OCI-LY3 (cell line): ENCODE data around the gene KLHL10.

Experiments
- H2AFZ ChIP-seq: fragments of 200-600, 300-600 bp; shearing (Covaris generic); 2 replicates; pipeline ENCODE4 v1.6.0; 2014; ENCODE audit warnings: antibody characterized with exemption, low read depth, low read length
- H3K27ac ChIP-seq: fragments of 200-600, 300-600 bp; sonication (generic); 2 replicates; pipeline ENCODE4 v1.5.1; 2014; ENCODE audit warnings: mild to moderate bottlenecking, low read length, moderate library complexity, mixed read lengths
- H3K27me3 ChIP-seq: fragments of 200-600, 300-600 bp; sonication (generic); 2 replicates; pipeline ENCODE4 v1.6.1; 2014; ENCODE audit warnings: low read depth, low read length, mixed read lengths
- H3K36me3 ChIP-seq: fragments of 200-600, 300-600 bp; sonication (generic); replicated peaks from 2 replicates; pipeline ENCODE3; 2014; ENCODE audit warnings: low read depth, low read length, mixed read lengths
- H3K4me1 ChIP-seq: fragments of 300-600, 200-600 bp; sonication (generic); 2 replicates; pipeline ENCODE4 v1.6.1; 2014; ENCODE audit warnings: low read length, mixed read lengths
- H3K4me2 ChIP-seq: fragments of 200-600, 300-600 bp; sonication (generic); 2 replicates; pipeline ENCODE4 v1.6.1; 2014; ENCODE audit warnings: low read length, mixed read lengths
- H3K4me3 ChIP-seq: fragments of 300-600, 200-600 bp; sonication (generic); 2 replicates; pipeline ENCODE4 v1.5.1; 2014; ENCODE audit warnings: antibody characterized with exemption, mild to moderate bottlenecking, low read length, moderate library complexity
- H3K79me2 ChIP-seq: fragments of 300-600, 200-600 bp; shearing (Covaris generic); 2 replicates; pipeline ENCODE4 v1.6.1; 2014; ENCODE audit warnings: mild to moderate bottlenecking, low read length, mixed read lengths
- H3K9ac ChIP-seq: fragments of 300-600, 200-600 bp; shearing (Covaris generic); 2 replicates; pipeline ENCODE4 v1.6.0; 2014; ENCODE audit warnings: mild to moderate bottlenecking, low read length, moderate library complexity
- H3K9me3 ChIP-seq: fragments of 200-600, 300-600 bp; shearing (Covaris generic); 2 replicates; pipeline ENCODE4 v1.6.1; 2014; ENCODE audit warnings: low read length, mixed read lengths; ENCODE audit not compliant: insufficient read depth
- H4K20me1 ChIP-seq: fragments of 200-600, 300-600 bp; sonication (generic); 2 replicates; pipeline ENCODE4 v1.6.1; 2016; ENCODE audit warnings: low read length, mixed read lengths; ENCODE audit not compliant: insufficient read depth
- EZH2phosphoT487 ChIP-seq: fragments of 200-600 bp; shearing (Covaris generic); IDR thresholded peaks from 2 replicates; pipeline ENCODE4 v1.6.1; 2018; ENCODE audit warnings: antibody characterized with exemption, mixed run types, low read depth
- TF ChIP-seq, protein P1 (sequence below): fragments of 200-600, 300-600 bp; sonication (generic); IDR thresholded peaks from 2 replicates; pipeline ENCODE4 v1.5.1; 2014; ENCODE audit warnings: antibody characterized with exemption, low read length, low read depth

KLHL10 gene

DNA sequence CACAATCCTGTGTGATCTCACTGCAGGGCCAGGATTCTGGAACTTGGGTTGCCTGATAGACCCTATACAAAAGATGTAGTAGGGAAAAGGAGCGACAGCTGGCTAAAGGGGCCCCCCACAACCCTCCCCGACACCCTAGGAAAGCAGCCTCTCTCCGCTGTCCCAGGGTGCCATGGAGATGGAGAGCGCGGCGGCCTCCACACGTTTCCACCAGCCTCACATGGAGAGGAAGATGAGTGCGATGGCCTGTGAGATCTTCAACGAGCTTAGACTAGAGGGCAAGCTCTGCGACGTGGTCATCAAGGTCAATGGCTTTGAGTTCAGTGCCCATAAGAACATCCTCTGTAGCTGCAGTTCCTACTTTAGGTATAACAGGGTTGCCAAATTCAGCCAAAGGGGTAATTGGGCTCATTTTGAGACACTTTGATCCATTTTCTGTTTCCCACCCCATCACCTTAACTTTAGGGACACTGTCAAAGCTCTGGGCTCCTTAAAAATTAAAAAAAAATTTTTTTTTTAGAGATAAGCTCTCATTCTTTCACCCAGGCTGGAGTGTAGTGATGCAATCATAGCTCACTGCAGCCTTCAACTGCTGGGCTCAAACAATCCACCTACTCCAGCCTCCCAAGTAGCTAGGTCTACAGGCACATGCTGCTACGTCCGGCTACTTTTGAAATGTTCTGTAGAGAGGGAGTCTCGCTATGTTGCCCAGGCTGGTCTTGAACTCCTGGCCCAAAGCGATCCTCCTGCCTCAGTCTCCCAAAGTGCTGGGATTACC is at the start of gene KLHL10:
Gene KLHL10, plus strand, starts transcription at position 65 of the 778 bp plus-strand sequence. Its CDS starts 108 bp downstream, at position 173.
- H3K4me3 ChIP-seq, result peak within 1 kb of the TSS; percentile 84
- TF ChIP-seq, protein P1, sequence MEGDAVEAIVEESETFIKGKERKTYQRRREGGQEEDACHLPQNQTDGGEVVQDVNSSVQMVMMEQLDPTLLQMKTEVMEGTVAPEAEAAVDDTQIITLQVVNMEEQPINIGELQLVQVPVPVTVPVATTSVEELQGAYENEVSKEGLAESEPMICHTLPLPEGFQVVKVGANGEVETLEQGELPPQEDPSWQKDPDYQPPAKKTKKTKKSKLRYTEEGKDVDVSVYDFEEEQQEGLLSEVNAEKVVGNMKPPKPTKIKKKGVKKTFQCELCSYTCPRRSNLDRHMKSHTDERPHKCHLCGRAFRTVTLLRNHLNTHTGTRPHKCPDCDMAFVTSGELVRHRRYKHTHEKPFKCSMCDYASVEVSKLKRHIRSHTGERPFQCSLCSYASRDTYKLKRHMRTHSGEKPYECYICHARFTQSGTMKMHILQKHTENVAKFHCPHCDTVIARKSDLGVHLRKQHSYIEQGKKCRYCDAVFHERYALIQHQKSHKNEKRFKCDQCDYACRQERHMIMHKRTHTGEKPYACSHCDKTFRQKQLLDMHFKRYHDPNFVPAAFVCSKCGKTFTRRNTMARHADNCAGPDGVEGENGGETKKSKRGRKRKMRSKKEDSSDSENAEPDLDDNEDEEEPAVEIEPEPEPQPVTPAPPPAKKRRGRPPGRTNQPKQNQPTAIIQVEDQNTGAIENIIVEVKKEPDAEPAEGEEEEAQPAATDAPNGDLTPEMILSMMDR, result no peak
- TF ChIP-seq EZH2phosphoT487, result no peak
- H3K27ac ChIP-seq, result no peak within 1 kb of the TSS
- peaks cover 14% of the 10 kb centered on the region for H3K79me2 ChIP-seq
- peaks cover 5% of the 10 kb centered on the region; the same call in 1 of the 2 replicates for H3K27me3 ChIP-seq
- H3K9ac ChIP-seq, result peak within 1 kb of the TSS; percentile 45
- H3K9me3 ChIP-seq, result no peaks in the 10 kb centered on the region
- H3K4me1 ChIP-seq, result peaks cover 11% of the 10 kb centered on the region
- H4K20me1 ChIP-seq, result no peaks in the 10 kb centered on the region
- peaks cover 4% of the 10 kb centered on the region for H3K36me3 ChIP-seq
- peak within 1 kb of the TSS; percentile 70 for H2AFZ ChIP-seq
- H3K4me2 ChIP-seq, result peak within 1 kb of the TSS; percentile 87

DNA sequence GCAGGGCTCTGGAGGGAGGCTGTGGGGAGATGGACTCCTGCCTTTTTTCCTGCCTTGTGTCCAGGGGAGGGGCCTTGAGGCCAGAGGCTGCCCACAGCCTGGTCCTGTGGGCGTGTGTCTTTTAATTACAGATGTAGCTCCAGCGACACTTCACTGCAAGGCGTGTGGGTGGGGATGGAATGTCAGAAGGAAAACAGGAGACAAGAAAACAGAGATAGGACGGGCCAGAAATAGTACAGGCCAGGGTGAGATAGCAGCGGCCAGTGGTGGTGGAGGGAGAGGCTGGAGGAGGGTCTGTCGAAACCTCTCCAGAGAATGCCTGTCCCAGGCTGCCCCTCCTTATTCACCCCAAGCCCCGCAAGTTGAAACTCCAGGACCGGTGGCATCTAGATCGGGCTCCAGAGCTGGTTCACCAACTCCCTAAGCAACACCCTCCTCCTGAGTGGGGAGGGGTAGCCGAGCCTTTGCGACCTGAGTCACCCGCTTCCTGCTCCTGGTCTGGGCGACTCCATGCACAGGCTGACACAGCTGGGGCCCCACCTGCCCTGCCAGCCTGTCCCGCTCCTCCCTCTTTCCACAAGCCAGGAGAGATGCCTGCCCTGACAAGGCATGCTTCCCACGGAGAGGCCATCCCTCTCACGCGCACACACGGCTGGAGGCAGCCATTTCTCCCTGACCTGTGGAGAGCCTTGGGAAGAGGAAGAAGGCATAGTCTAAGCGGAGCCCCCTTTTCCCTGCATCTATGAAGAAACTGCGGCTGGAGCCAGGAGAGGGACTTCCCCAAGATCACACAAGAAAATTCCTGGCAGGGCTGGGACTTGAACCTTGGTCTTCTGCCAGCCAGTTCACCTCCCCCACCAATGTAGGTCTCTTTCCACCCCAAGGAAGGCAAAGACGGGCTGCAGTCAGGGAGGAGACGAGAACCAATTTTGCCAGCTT is 44.5 kb upstream of the KLHL10 start:
- no peak overlapping the region for H2AFZ ChIP-seq
- H3K36me3 ChIP-seq, result no peaks in the 10 kb centered on the region
- no peaks in the 10 kb centered on the region for H4K20me1 ChIP-seq
- H3K4me1 ChIP-seq, result no peaks in the 10 kb centered on the region
- no peaks in the 10 kb centered on the region for H3K79me2 ChIP-seq
- H3K27me3 ChIP-seq, result 0 out of 2 replicates have a peak, but pooled peaks cover 4% of the 10 kb centered on the region
- TF ChIP-seq EZH2phosphoT487, result no peak
- TF ChIP-seq, protein P1, result no peak
- no peak overlapping the region for H3K27ac ChIP-seq
- H3K4me2 ChIP-seq, result no peak overlapping the region
- no peak overlapping the region for H3K9ac ChIP-seq
- no peak overlapping the region for H3K4me3 ChIP-seq
- no peaks in the 10 kb centered on the region for H3K9me3 ChIP-seq

DNA sequence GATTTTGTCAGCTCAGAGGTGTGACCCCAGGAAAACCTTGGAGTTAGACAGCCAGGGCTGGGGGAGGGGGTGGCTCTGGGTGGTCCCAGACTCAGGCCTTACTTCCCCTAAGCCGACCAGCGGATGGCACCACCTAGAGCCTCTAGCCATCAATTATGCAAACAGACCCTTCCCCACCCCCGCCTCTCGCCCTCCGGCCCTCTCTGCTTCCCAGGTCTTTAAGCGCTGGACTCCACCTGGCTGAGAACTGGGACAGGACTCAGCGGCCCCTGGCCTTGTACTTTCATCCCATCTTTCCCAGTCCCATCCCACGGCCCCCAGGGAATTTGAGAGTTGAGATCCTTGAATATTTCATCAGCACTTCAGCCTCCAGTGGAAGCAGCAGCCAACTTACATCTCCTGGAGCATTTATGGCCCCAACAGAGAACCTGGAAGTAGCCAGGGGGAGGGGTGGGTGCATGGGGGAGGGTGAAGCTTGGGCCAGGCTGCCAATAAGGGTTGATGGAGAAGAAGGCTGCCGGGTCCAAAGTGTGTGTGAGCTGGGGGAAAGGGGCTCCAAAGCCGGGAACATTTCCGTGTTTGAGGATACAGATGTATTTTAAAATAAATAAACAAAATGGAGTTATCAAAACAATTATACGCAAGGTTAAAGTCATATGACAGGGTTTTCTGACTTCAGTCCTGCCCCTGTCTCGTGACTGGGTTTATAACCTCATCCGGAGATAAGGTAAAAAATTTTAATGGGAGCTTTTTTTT is 43.7 kb upstream of the KLHL10 start:
- Histone ChIP-seq H3K27me3 (0 out of 2 replicates have a peak, but pooled peaks cover 4% of the 10 kb centered on the region), H3K4me2 (no peak overlapping the region), H4K20me1 (no peaks in the 10 kb centered on the region), H3K36me3 (no peaks in the 10 kb centered on the region), H3K9ac (no peak overlapping the region), H3K79me2 (no peaks in the 10 kb centered on the region), H3K27ac (no peak overlapping the region), H3K4me1 (no peaks in the 10 kb centered on the region), H3K4me3 (no peak overlapping the region), H3K9me3 (no peaks in the 10 kb centered on the region), H2AFZ (no peak overlapping the region)
- TF ChIP-seq EZH2phosphoT487, result no peak

DNA sequence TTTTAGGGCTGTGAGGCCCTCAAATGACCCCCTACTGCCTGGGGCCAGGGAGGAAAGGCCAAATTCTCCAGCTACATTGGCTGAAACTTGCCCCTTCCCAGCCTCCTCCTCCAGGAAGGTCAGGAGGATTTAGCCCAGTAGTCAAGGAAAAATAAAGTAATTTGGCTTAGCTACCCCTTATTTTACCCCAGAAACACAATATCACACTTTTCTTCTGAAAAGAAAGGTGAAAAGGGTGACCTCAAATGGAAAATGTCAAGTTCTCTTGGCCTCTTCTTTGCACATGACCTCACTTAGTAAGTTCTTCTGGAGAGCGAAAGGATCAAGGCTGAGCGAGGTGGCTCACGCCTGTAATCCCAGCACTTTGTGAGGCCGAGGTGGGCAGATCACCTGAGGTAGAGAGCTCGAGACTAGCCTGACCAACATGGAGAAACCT is 43.1 kb upstream of the KLHL10 start:
- H3K4me3 ChIP-seq, result no peak overlapping the region
- no peak overlapping the region for H3K27ac ChIP-seq
- TF ChIP-seq, protein P1, result no peak
- no peak for TF ChIP-seq EZH2phosphoT487
- H3K4me1 ChIP-seq, result no peaks in the 10 kb centered on the region
- no peaks in the 10 kb centered on the region for H4K20me1 ChIP-seq
- no peaks in the 10 kb centered on the region for H3K36me3 ChIP-seq
- H3K27me3 ChIP-seq, result 0 out of 2 replicates have a peak, but pooled peaks cover under 1% of the 10 kb centered on the region
- no peaks in the 10 kb centered on the region for H3K79me2 ChIP-seq
- H2AFZ ChIP-seq, result no peak overlapping the region
- H3K9me3 ChIP-seq, result no peaks in the 10 kb centered on the region
- no peak overlapping the region for H3K9ac ChIP-seq
- no peak overlapping the region for H3K4me2 ChIP-seq
